ENCODE data around the gene LDLRAD3.
"Not testable (repeated sequence)": the region's sequence is repeated elsewhere in the genome, so short reads cannot be mapped to it uniquely, and the experiment has no call there.

The LDLRAD3 gene

GRCh38 chr11:36019722-36020121 lies 75.9 kb downstream of the LDLRAD3 start:
- no peak for DNase-seq

- DNase-seq = no peak
Observed at GRCh38 chr11:36022882-36023281, 79.0 kb downstream of the LDLRAD3 start.

- peak; percentile 64 for DNase-seq
Observed at GRCh38 chr11:36023922-36024321, 80.1 kb downstream of the LDLRAD3 start.

- no peak for DNase-seq
Observed at GRCh38 chr11:36024716-36025115, 80.9 kb downstream of the LDLRAD3 start.

GRCh38 chr11:36026315-36026968 lies 82.6 kb downstream of the LDLRAD3 start:
- no peak for DNase-seq

- no peak for DNase-seq
Observed at GRCh38 chr11:36027731-36028130, 83.9 kb downstream of the LDLRAD3 start.

- no peak for DNase-seq
Observed at GRCh38 chr11:36029616-36030015, 85.8 kb downstream of the LDLRAD3 start.

GRCh38 chr11:36030731-36031281 lies 86.9 kb downstream of the LDLRAD3 start:
- DNase-seq = peak; percentile 75

- no peak for DNase-seq
Observed at GRCh38 chr11:36033082-36033751, 89.4 kb downstream of the LDLRAD3 start.

- no peak for DNase-seq
Observed at GRCh38 chr11:36033936-36034335, 90.1 kb downstream of the LDLRAD3 start.

GRCh38 chr11:36034551-36035331 lies 90.9 kb downstream of the LDLRAD3 start:
- peak; percentile 91 for DNase-seq

- no peak for DNase-seq
Observed at GRCh38 chr11:36035454-36035853, 91.6 kb downstream of the LDLRAD3 start.

- DNase-seq = no peak
Observed at GRCh38 chr11:36035999-36036398, 92.1 kb downstream of the LDLRAD3 start.

GRCh38 chr11:36037031-36037430 lies 93.2 kb downstream of the LDLRAD3 start:
- DNase-seq = no peak

GRCh38 chr11:36038541-36038940 lies 94.7 kb downstream of the LDLRAD3 start:
- DNase-seq = no peak

GRCh38 chr11:36039471-36039870 lies 95.6 kb downstream of the LDLRAD3 start:
- no peak for DNase-seq

- no peak for DNase-seq
Observed at GRCh38 chr11:36041988-36042611, 98.2 kb downstream of the LDLRAD3 start.

- no peak for DNase-seq
Observed at GRCh38 chr11:36044636-36045035, 100.8 kb downstream of the LDLRAD3 start.

GRCh38 chr11:36045945-36046344 lies 102.1 kb downstream of the LDLRAD3 start:
- DNase-seq = not testable (repeated sequence)

- no peak for DNase-seq
Observed at GRCh38 chr11:36046932-36047331, 103.1 kb downstream of the LDLRAD3 start.

- DNase-seq = no peak
Observed at GRCh38 chr11:36047344-36047743, 103.5 kb downstream of the LDLRAD3 start.

- DNase-seq = no peak
Observed at GRCh38 chr11:36048496-36049247, 104.8 kb downstream of the LDLRAD3 start.
